OCI-M2 (cell line): ENCODE measurements around the gene C22orf23.

ENCODE experiments used
- DNase-seq: peaks from one replicate; lab custom pipeline; 2025; ENCODE audit not compliant: unreplicated experiment; lab: John Stamatoyannopoulos, UW

C22orf23 gene

GRCh38 chr22:37926771-37927636 lies 26.4 kb downstream of the C22orf23 start:
- DNase-seq = no peak

GRCh38 chr22:37926358-37926757 lies 27.0 kb downstream of the C22orf23 start:
- no peak for DNase-seq

GRCh38 chr22:37925767-37926166 lies 27.6 kb downstream of the C22orf23 start:
- no peak for DNase-seq

GRCh38 chr22:37925330-37925729 lies 28.1 kb downstream of the C22orf23 start:
- no peak for DNase-seq

- no peak for DNase-seq
Measured at GRCh38 chr22:37924386-37925065, 28.9 kb downstream of the C22orf23 start.

- no peak for DNase-seq
Measured at GRCh38 chr22:37923927-37924326, 29.5 kb downstream of the C22orf23 start.

- DNase-seq = no peak
Measured at GRCh38 chr22:37922191-37922590, 31.2 kb downstream of the C22orf23 start.

- no peak for DNase-seq
Measured at GRCh38 chr22:37920126-37920525, 33.3 kb downstream of the C22orf23 start.

- no peak for DNase-seq
Measured at GRCh38 chr22:37918580-37919270, 34.7 kb downstream of the C22orf23 start.

GRCh38 chr22:37917874-37918548 lies 35.4 kb downstream of the C22orf23 start:
- no peak for DNase-seq

- DNase-seq = no peak
Measured at GRCh38 chr22:37916311-37916710, 37.1 kb downstream of the C22orf23 start.

- no peak for DNase-seq
Measured at GRCh38 chr22:37913233-37913721, 40.1 kb downstream of the C22orf23 start.

- no peak for DNase-seq
Measured at GRCh38 chr22:37912171-37912570, 41.2 kb downstream of the C22orf23 start.

GRCh38 chr22:37911697-37912096 lies 41.7 kb downstream of the C22orf23 start:
- no peak for DNase-seq

GRCh38 chr22:37910890-37911672 lies 42.3 kb downstream of the C22orf23 start:
- no peak for DNase-seq

- DNase-seq = no peak
Measured at GRCh38 chr22:37909766-37910165, 43.6 kb downstream of the C22orf23 start.

GRCh38 chr22:37907036-37907954 lies 46.1 kb downstream of the C22orf23 start:
- DNase-seq = no peak

- DNase-seq = no peak
Measured at GRCh38 chr22:37906364-37907008, 46.9 kb downstream of the C22orf23 start.
